ENCODE data around the gene COL23A1. TPM values are rescaled to one million over a fixed set of nuclear protein-coding genes. Genes with fewer than 3 reads are reported as not detected.

COL23A1 gene
- total RNA-seq, 2 experiments from 2014 or later = 0.15 TPM; not detected in 1

- H3K27ac Mint-ChIP-seq = no peak overlapping the region
- no peaks in the 10 kb centered on the region for H3K36me3 Mint-ChIP-seq
- intact Hi-C loops (cut with micrococcal nuclease) = no loop called here
- DNase-seq = no peak
- no peaks in the 10 kb centered on the region for H3K9me3 Mint-ChIP-seq
- ChIA-PET CTCF (no interaction called here), POLR2A (no interaction called here)
- H3K4me1 Mint-ChIP-seq (ENCODE audit: low read depth) = no peaks in the 10 kb centered on the region
- H3K4me3 Mint-ChIP-seq = no peak overlapping the region
- peaks cover 7% of the 10 kb centered on the region for H3K27me3 Mint-ChIP-seq
Observed at GRCh38 chr5:178387061-178387855, 202.9 kb downstream of the COL23A1 start.

GRCh38 chr5:178386336-178386931, 203.8 kb downstream of the COL23A1 start:
- Mint-ChIP-seq H3K4me3 (no peak overlapping the region), H3K36me3 (no peaks in the 10 kb centered on the region), H3K9me3 (no peaks in the 10 kb centered on the region), H3K27ac (no peak overlapping the region), H3K4me1 (ENCODE audit: low read depth) (no peaks in the 10 kb centered on the region), H3K27me3 (peaks cover 7% of the 10 kb centered on the region)
- POLR2A ChIA-PET = no interaction called here
- DNase-seq = no peak
- CTCF ChIA-PET = no interaction called here
- intact Hi-C loops (cut with micrococcal nuclease) = no loop called here

GRCh38 chr5:178385496-178385890, 204.7 kb downstream of the COL23A1 start:
- Mint-ChIP-seq H3K4me1 (ENCODE audit: low read depth) (no peaks in the 10 kb centered on the region), H3K27ac (no peak overlapping the region), H3K4me3 (no peak overlapping the region), H3K9me3 (no peaks in the 10 kb centered on the region), H3K27me3 (peaks cover 7% of the 10 kb centered on the region), H3K36me3 (no peaks in the 10 kb centered on the region)
- CTCF ChIA-PET = no interaction called here
- intact Hi-C loops (cut with micrococcal nuclease) = no loop called here
- DNase-seq = no peak
- POLR2A ChIA-PET = no interaction called here

- intact Hi-C loops (cut with micrococcal nuclease) = no loop called here
- Mint-ChIP-seq H3K27ac (no peak overlapping the region), H3K4me3 (no peak overlapping the region), H3K36me3 (no peaks in the 10 kb centered on the region), H3K4me1 (ENCODE audit: low read depth) (no peaks in the 10 kb centered on the region), H3K9me3 (no peaks in the 10 kb centered on the region), H3K27me3 (peaks cover 7% of the 10 kb centered on the region)
- CTCF ChIA-PET = no interaction called here
- POLR2A ChIA-PET = no interaction called here
- no peak for DNase-seq
Observed at GRCh38 chr5:178384816-178385495, 205.2 kb downstream of the COL23A1 start.

- no peaks in the 10 kb centered on the region for H3K9me3 Mint-ChIP-seq
- no peak for DNase-seq
- peaks cover 7% of the 10 kb centered on the region for H3K27me3 Mint-ChIP-seq
- H3K4me3 Mint-ChIP-seq = no peak overlapping the region
- ChIA-PET POLR2A (no interaction called here), CTCF (no interaction called here)
- no peaks in the 10 kb centered on the region for H3K36me3 Mint-ChIP-seq
- H3K27ac Mint-ChIP-seq = no peak overlapping the region
- H3K4me1 Mint-ChIP-seq (ENCODE audit: low read depth) = no peaks in the 10 kb centered on the region
- intact Hi-C loops (cut with micrococcal nuclease) = no loop called here
Observed at GRCh38 chr5:178383919-178384815, 206.0 kb downstream of the COL23A1 start.

GRCh38 chr5:178383301-178383918, 206.8 kb downstream of the COL23A1 start:
- intact Hi-C loops (cut with micrococcal nuclease) = no loop called here
- Mint-ChIP-seq H3K4me1 (ENCODE audit: low read depth) (no peaks in the 10 kb centered on the region), H3K36me3 (no peaks in the 10 kb centered on the region), H3K4me3 (no peak overlapping the region), H3K9me3 (no peaks in the 10 kb centered on the region), H3K27me3 (peaks cover 7% of the 10 kb centered on the region), H3K27ac (no peak overlapping the region)
- CTCF ChIA-PET = no interaction called here
- POLR2A ChIA-PET = no interaction called here
- DNase-seq = no peak

GRCh38 chr5:178382754-178383164, 207.4 kb downstream of the COL23A1 start:
- Mint-ChIP-seq H3K4me3 (no peak overlapping the region), H3K9me3 (no peaks in the 10 kb centered on the region), H3K27me3 (peaks cover 7% of the 10 kb centered on the region), H3K36me3 (no peaks in the 10 kb centered on the region), H3K4me1 (ENCODE audit: low read depth) (no peaks in the 10 kb centered on the region), H3K27ac (no peak overlapping the region)
- ChIA-PET CTCF (no interaction called here), POLR2A (no interaction called here)
- no peak for DNase-seq
- intact Hi-C loops (cut with micrococcal nuclease) = no loop called here

- intact Hi-C loops (cut with micrococcal nuclease) = no loop called here
- H3K4me3 Mint-ChIP-seq = no peak overlapping the region
- no peak for DNase-seq
- H3K4me1 Mint-ChIP-seq (ENCODE audit: low read depth) = no peaks in the 10 kb centered on the region
- H3K27me3 Mint-ChIP-seq = peaks cover 2% of the 10 kb centered on the region
- H3K9me3 Mint-ChIP-seq = no peaks in the 10 kb centered on the region
- CTCF ChIA-PET = no interaction called here
- no peak overlapping the region for H3K27ac Mint-ChIP-seq
- H3K36me3 Mint-ChIP-seq = no peaks in the 10 kb centered on the region
- POLR2A ChIA-PET = no interaction called here
Observed at GRCh38 chr5:178381921-178382695, 208.1 kb downstream of the COL23A1 start.

- intact Hi-C loops (cut with micrococcal nuclease) = no loop called here
- H3K9me3 Mint-ChIP-seq = no peaks in the 10 kb centered on the region
- no peaks in the 10 kb centered on the region for H3K27me3 Mint-ChIP-seq
- no peaks in the 10 kb centered on the region for H3K4me1 Mint-ChIP-seq (ENCODE audit: low read depth)
- ChIA-PET CTCF (no interaction called here), POLR2A (no interaction called here)
- H3K27ac Mint-ChIP-seq = no peak overlapping the region
- H3K36me3 Mint-ChIP-seq = no peaks in the 10 kb centered on the region
- no peak overlapping the region for H3K4me3 Mint-ChIP-seq
- no peak for DNase-seq
Observed at GRCh38 chr5:178381206-178381605, 209.0 kb downstream of the COL23A1 start.

GRCh38 chr5:178380541-178381074, 209.6 kb downstream of the COL23A1 start:
- H3K9me3 Mint-ChIP-seq = no peaks in the 10 kb centered on the region
- POLR2A ChIA-PET = no interaction called here
- H3K4me3 Mint-ChIP-seq = no peak overlapping the region
- intact Hi-C loops (cut with micrococcal nuclease) = no loop called here
- no peaks in the 10 kb centered on the region for H3K36me3 Mint-ChIP-seq
- DNase-seq = no peak
- CTCF ChIA-PET = interaction anchor here (0.6 kb wide), 1 partner anchor 15 kb away, joined by 3 read pairs; no protein-coding TSS in a partner anchor
- H3K27ac Mint-ChIP-seq = no peak overlapping the region
- no peaks in the 10 kb centered on the region for H3K27me3 Mint-ChIP-seq
- no peaks in the 10 kb centered on the region for H3K4me1 Mint-ChIP-seq (ENCODE audit: low read depth)

GRCh38 chr5:178380086-178380485, 210.1 kb downstream of the COL23A1 start:
- POLR2A ChIA-PET = no interaction called here
- H3K27ac Mint-ChIP-seq = no peak overlapping the region
- no peaks in the 10 kb centered on the region for H3K27me3 Mint-ChIP-seq
- H3K9me3 Mint-ChIP-seq = no peaks in the 10 kb centered on the region
- no peaks in the 10 kb centered on the region for H3K36me3 Mint-ChIP-seq
- CTCF ChIA-PET = interaction anchor here (0.6 kb wide), 1 partner anchor 14 kb away, joined by 3 read pairs; no protein-coding TSS in a partner anchor
- no peak for DNase-seq
- no peak overlapping the region for H3K4me3 Mint-ChIP-seq
- intact Hi-C loops (cut with micrococcal nuclease) = no loop called here
- no peaks in the 10 kb centered on the region for H3K4me1 Mint-ChIP-seq (ENCODE audit: low read depth)
